Esophagus squamous epithelium (tissue), 5 donors: Measurements from ENCODE around the gene IL1A. TPM values are rescaled to one million over a fixed set of nuclear protein-coding genes. Genes with fewer than 3 reads are reported as not detected.

Source experiments
- DNase-seq: peaks from one replicate; lab custom pipeline; 2025; lab: John Stamatoyannopoulos, UW
- H3K27ac ChIP-seq, 4 donors: fragments of 200-600 bp; sonication (generic); one replicate each; pipeline ENCODE4 v1.5.1; 2016 to 2019; ENCODE audit warnings: mild to moderate bottlenecking in 1 of 4
- H3K27me3 ChIP-seq, 4 donors: fragments of 200-600 bp; sonication (generic); 1 replicate in 3 of 4; 2 replicates in 1 of 4; pipeline versions ENCODE4 v1.5.1 to v1.6.0; 2017 to 2021; ENCODE audit warnings: antibody characterized with exemption in 1 of 4
- H3K36me3 ChIP-seq, 3 donors: fragments of 200-600 bp; sonication (generic); one replicate each; pipeline ENCODE4 v1.5.1; 2016 to 2019
- H3K4me1 ChIP-seq, 3 donors: fragments of 200-600 bp; sonication (generic); one replicate each; pipeline ENCODE4 v1.5.1; 2017 to 2019
- H3K4me3 ChIP-seq, 4 donors: fragments of 200-600 bp; sonication (generic); 1 replicate in 3 of 4; 2 replicates in 1 of 4; pipeline ENCODE4 v1.5.1; 2016 to 2019; ENCODE audit warnings: mild to moderate bottlenecking in 2 of 4, moderate library complexity in 1 of 4
- H3K9me3 ChIP-seq, 3 donors: fragments of 200-600 bp; sonication (generic); one replicate each; pipeline ENCODE4 v1.5.1; 2016 to 2019
- POLR2A ChIP-seq, 4 donors: fragments of 450-650 bp; IDR thresholded peaks; one replicate each; pipeline ENCODE4 v1.6.1; 2017; ENCODE audit warnings: antibody characterized with exemption in 4 of 4, mild to moderate bottlenecking in 4 of 4, moderate library complexity in 3 of 4
- WGBS, 2 donors: methylation state at CpG; one replicate each; pipeline ENCODE4 v1.1.5; 2018; 5-methylcytosine and 5-hydroxymethylcytosine counted together
- intact Hi-C: fragments of 100-400 bp; cut with DNase I; formaldehyde crosslinking; loops from one replicate; pipeline ENCODE4 v1.15.0; 2022
- total RNA-seq, 4 donors: library from RNA; depleted of rRNA; stranded (reverse); fragments of >200 nt; gene quantifications; one replicate each; pipeline ENCODE4 v1.1.0, GENCODE V29; 2016
- TF ChIP-seq, protein P1 (sequence below), 6 experiments: fragments of 450-650 bp in 4 of 6; fragments of 200-600 bp in 2 of 6; sonication (generic) in 2 of 6; IDR thresholded peaks; one replicate each; pipeline ENCODE4 v1.5.1; 2016 to 2019; ENCODE audit warnings: antibody characterized with exemption in 6 of 6, mild to moderate bottlenecking in 4 of 6, moderate library complexity in 4 of 6
- donor health status: DM: yes; HTN: yes; CAD: no.

The IL1A gene
- total RNA-seq, 4 donors from 2014 or later = 0.53 to 37.4 (median 4.3) TPM

DNA sequence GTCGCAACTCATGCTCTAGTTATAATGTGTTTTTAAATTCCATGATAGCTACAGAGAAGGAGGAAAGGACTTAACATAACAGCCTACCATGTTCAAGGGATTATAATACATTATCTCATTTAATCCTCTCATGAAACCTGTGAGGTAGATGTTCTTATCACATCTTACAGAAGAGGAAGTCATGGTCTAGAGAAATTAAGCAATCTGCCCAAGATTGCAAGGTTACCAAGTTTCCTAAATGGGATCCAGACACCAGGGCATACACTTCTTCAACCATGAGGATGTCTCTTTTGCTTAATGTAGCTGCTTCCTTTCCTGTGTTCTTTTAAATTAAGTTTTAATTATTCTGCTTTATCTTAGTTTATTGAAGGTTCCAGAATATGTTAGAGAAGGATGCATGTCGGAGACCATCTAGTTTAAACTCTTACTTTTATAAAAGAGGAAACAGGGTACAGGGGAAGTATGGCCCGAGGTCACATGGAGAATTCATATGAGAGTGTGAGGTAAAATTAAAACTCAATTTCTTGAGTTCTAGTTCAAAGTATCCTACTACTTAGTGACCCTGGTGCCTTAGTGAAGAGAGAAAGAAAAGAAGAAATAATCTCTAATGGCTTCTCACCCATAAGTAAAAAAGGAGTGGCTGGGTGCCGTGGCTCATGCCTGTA, 3.6 kb upstream of the IL1A start:
- TF ChIP-seq, protein P1, sequence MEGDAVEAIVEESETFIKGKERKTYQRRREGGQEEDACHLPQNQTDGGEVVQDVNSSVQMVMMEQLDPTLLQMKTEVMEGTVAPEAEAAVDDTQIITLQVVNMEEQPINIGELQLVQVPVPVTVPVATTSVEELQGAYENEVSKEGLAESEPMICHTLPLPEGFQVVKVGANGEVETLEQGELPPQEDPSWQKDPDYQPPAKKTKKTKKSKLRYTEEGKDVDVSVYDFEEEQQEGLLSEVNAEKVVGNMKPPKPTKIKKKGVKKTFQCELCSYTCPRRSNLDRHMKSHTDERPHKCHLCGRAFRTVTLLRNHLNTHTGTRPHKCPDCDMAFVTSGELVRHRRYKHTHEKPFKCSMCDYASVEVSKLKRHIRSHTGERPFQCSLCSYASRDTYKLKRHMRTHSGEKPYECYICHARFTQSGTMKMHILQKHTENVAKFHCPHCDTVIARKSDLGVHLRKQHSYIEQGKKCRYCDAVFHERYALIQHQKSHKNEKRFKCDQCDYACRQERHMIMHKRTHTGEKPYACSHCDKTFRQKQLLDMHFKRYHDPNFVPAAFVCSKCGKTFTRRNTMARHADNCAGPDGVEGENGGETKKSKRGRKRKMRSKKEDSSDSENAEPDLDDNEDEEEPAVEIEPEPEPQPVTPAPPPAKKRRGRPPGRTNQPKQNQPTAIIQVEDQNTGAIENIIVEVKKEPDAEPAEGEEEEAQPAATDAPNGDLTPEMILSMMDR (IDR thresholded peaks at IDR 0.05) = no peak
- no peak for TF ChIP-seq POLR2A (IDR thresholded peaks at IDR 0.05)
- no peaks in the 10 kb centered on the region for H3K27me3 ChIP-seq
- H3K36me3 ChIP-seq = no peaks in the 10 kb centered on the region
- DNase-seq = no peak
- peaks cover 0 to 55% (median 8%) of the 10 kb centered on the region in 3 donors for H3K4me1 ChIP-seq
- H3K4me3 ChIP-seq = no peak overlapping the region
- WGBS, 2 donors = 69 to 76% methylated on average over 4 of the region's 4 CpGs
- no peak overlapping the region for H3K27ac ChIP-seq
- intact Hi-C loops = no loop called here
- H3K9me3 ChIP-seq = no peaks in the 10 kb centered on the region

DNA sequence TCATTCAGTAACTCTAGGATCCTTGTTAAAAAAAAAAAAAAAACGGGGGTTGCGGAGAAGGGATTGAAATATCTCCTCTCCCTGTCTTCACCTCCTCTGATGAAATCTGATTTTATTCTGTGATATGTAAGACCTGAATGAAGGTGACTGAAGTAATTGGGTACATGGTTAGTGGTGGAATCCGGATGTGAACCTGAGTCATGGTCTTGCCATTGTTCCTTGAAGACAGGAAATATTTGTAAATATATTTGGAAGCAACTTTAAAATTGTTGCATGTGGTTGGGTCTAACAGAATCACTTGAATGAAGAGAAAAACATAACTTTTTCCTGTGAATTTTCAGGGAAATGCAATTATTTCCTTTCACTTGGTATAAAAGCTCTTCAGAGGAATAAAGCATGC, 3.0 kb upstream of the IL1A start:
- peaks cover 0 to 55% (median 8%) of the 10 kb centered on the region in 3 donors for H3K4me1 ChIP-seq
- DNase-seq = no peak
- intact Hi-C loops = no loop called here

DNA sequence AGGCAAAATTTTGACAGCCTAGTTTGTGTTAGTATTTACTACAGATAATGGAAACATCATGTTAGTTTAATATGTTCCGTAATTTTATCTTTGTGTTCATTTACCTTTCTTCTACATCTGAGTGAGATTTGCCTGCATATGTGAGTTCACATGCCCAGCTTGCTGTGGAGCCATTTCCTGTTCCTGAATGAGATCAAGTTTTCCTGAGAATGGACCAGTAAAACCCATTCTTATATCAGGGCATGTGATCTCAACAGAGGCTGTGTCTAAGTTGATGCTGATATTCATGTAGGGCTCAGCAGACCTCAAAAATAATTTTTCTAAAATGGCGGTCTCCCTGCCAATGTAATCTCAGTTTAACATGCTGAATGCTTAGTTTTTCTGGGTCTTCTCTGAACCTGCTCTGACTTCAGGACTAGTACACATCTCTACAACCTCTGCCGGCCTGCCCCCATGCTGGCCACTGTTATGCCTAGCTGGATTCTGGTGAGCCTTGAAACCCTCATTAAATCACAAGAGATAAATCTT, 1.0 kb downstream of the IL1A start:
- WGBS, 2 donors = 87 to 90% methylated on average over 3 of the region's 3 CpGs
- intact Hi-C loops = no loop called here
- Histone ChIP-seq H3K9me3 (no peaks in the 10 kb centered on the region), H3K27ac (no peak overlapping the region), H3K4me3 (no peak overlapping the region), H3K27me3 (no peaks in the 10 kb centered on the region), H3K36me3 (no peaks in the 10 kb centered on the region), H3K4me1 (peaks cover 0 to 31% (median 5%) of the 10 kb centered on the region in 3 donors)
- no peak for DNase-seq
- TF ChIP-seq POLR2A (IDR thresholded peaks at IDR 0.05) = no peak
- TF ChIP-seq, protein P1 (IDR thresholded peaks at IDR 0.05) = no peak

More for the DNA sequence above, 3.0 kb upstream of the IL1A start:
- Histone ChIP-seq H3K4me3 (no peak overlapping the region), H3K27me3 (no peaks in the 10 kb centered on the region), H3K9me3 (no peaks in the 10 kb centered on the region), H3K36me3 (no peaks in the 10 kb centered on the region), H3K27ac (no peak overlapping the region)
- TF ChIP-seq POLR2A (IDR thresholded peaks at IDR 0.05) = no peak
- TF ChIP-seq, protein P1 (IDR thresholded peaks at IDR 0.05) = no peak
- 75 to 80% methylated on average over 3 of the region's 3 CpGs for WGBS, 2 donors

DNA sequence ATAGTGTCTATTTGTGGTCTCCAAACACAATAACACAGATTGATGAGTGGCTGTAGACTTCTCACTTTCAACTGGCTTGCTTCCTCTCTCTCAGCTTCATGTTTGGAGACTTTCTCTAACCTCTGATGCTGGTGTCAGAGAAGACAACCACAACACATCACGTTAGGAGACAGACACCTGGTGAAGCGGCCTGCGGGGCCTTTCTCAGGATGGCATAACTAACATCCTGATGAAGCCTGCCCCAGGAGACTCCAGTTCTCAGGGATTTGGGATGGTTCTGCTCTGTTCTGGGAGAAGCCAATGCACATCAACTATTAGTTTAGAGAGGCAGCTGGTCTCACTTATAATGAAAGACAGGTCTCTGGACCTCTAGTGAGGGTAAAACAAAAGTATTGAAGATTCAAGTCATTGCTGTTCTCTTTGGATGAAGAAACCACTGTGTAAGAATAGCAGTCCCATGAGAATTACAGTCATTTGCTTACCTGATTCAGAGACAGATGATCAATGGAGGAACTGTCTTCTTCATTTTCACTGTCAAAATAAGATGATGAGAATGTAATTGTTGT, 2.0 kb downstream of the IL1A start:
- H3K9me3 ChIP-seq = no peaks in the 10 kb centered on the region
- 76 to 78% methylated on average over 3 of the region's 3 CpGs for WGBS, 2 donors
- intact Hi-C loops = no loop called here
- DNase-seq = no peak
- TF ChIP-seq POLR2A (IDR thresholded peaks at IDR 0.05) = no peak
- TF ChIP-seq, protein P1 (IDR thresholded peaks at IDR 0.05) = no peak
- peaks cover 0 to 26% (median 5%) of the 10 kb centered on the region in 3 donors for H3K4me1 ChIP-seq
- H3K27ac ChIP-seq = no peak overlapping the region
- no peaks in the 10 kb centered on the region for H3K36me3 ChIP-seq
- no peak overlapping the region for H3K4me3 ChIP-seq
- no peaks in the 10 kb centered on the region for H3K27me3 ChIP-seq

DNA sequence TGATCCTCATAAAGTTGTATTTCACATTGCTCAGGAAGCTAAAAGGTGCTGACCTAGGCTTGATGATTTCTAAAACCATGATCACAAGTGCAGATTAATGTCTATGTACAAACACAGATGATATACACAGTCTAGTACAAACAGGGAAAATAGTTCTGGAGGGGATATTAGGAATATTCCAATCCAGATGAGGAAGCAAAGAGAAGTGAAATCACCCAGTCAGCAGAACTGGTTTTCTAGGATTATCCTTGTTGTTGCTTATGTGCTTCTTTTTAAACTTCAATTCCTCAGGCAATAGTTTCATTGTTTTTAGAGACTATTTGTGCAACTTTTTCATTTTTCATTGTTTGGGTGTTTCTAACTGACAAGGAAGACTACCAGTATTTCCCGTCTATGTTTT, 4.7 kb downstream of the IL1A start:
- no peak for TF ChIP-seq POLR2A (IDR thresholded peaks at IDR 0.05)
- TF ChIP-seq, protein P1 (IDR thresholded peaks at IDR 0.05) = no peak
- Histone ChIP-seq H3K27me3 (no peaks in the 10 kb centered on the region), H3K4me1 (peaks cover 0 to 14% (median 5%) of the 10 kb centered on the region in 3 donors), H3K4me3 (no peak overlapping the region), H3K27ac (no peak overlapping the region), H3K36me3 (no peaks in the 10 kb centered on the region), H3K9me3 (no peaks in the 10 kb centered on the region)
- no peak for DNase-seq
- intact Hi-C loops = no loop called here
- WGBS, 2 donors = 67 to 71% methylated on average over 1 of the region's 1 CpG
